Stimulated activated CD8-positive, alpha-beta memory T cell treated with anti-CD3 and anti-CD28 coated beads, Interleukin-15, amount 100 ng/mL, for 4 hours (primary cell): ENCODE results near the gene YOD1.
A peak's percentile ranks its signal among the peaks of the same experiment; 100 is the strongest.

Source experiments
- DNase-seq, 2 donors: peaks; one replicate each; pipeline ENCODE4 v3.0.0-alpha.2; 2020; ENCODE audit warnings: low read depth in 2 of 2

YOD1 gene

DNA sequence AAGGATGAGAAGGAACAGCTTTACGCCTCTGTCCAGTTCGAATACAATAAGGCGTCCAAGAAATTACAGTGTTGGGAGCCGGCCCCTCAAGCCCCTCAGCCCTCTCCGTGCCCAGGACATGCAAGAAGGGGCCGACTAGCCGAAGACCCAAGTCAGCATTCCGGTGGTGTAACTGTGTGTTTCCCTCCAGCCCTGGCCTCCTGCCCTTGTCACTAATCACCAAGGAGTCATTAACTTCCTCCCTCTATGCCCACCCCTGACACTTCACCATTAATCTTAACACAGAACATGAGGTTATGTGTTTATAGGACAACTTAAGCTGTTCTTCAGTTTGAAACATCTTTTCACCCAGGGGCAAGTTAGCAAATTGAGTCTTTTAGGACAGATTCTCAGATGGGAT lies 21.2 kb upstream of the YOD1 start:
- no peak for DNase-seq

- no peak for DNase-seq
These were observed 20.4 kb upstream of the YOD1 start for GRCh38 chr1:207071426-207071825.

- DNase-seq, result no peak
These were observed 19.8 kb upstream of the YOD1 start for GRCh38 chr1:207070811-207071210.

GRCh38 chr1:207069858-207070506 lies 19.0 kb upstream of the YOD1 start:
- no peak for DNase-seq

DNA sequence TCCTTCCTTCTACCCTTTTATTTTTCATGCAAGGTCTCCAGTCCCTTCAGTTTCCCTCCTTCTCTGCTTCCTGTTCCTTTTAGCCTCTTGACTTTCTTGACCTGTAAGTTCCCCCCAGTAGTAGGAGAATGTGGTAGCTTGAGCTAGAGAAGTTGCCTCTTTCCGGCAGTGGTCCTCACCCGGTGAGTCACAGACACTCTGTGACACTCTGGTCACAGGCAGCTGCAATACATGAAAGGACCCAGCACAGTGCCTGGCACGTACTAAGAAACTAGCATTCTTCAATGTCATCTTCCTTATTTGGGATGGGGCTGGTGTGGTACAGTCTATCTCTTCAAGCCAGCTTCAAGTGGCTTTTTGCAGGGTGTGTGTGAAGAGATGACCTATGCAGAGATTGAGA lies 18.1 kb upstream of the YOD1 start:
- no peak for DNase-seq

DNA sequence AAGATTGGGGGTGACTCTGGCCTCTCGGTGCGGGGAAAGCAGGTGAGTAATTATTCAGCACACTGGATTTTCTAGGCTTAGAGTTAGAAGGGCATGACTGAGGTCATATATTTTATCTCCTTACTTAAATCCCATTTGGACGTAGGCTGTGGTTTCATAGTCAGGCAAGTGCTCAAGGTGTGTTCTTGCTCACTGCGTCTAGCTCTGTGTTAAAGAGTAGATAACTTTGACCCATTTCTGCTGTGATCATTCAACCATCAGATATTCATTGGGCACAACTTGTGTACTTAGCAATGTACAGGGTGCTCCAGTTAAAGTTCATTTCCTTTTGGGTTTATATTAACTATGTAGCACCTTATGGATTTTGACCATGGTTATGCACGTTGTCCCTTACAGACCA lies 16.7 kb upstream of the YOD1 start:
- DNase-seq, result no peak

DNA sequence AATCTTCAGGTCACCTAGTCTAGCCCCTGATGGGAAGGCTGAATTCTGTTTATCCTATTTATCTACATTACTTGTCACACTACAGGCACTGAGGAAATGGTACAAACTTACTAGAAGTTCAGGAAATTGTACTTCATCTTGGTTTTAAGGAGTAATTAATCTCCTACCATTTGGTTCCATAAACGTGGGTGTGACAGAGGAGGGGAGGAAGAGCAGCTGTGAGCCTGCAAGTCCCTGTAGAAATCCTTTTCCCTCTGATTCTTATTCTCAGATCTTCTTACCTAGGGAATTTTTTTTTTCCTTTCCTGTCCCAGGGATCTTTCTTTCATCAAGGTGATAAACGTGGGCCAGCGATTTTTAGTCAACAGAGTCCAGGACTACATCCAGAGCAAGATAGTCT lies 16.2 kb upstream of the YOD1 start:
- no peak for DNase-seq

GRCh38 chr1:207064561-207064960 lies 13.6 kb upstream of the YOD1 start:
- no peak for DNase-seq

DNA sequence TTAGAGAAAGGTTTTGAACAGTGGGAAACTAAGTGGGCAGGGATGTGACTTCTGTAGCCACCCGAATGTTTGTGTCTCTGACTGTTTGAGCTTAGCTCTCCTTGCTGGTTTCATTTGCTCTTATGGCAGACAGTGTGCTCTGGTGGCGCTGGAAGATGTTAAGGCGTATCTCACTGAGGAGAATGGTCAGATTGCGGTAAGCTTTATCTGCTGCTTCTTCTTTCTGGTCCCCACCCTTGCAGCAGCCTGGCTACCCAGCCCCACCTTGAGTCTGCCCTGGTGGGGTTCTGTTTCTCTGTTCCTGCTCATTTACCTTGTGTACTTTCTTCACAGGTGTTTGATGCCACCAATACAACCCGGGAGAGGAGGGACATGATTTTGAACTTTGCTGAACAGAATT lies 12.0 kb upstream of the YOD1 start:
- DNase-seq, result no peak

GRCh38 chr1:207062058-207062457 lies 11.1 kb upstream of the YOD1 start:
- DNase-seq, result no peak

DNA sequence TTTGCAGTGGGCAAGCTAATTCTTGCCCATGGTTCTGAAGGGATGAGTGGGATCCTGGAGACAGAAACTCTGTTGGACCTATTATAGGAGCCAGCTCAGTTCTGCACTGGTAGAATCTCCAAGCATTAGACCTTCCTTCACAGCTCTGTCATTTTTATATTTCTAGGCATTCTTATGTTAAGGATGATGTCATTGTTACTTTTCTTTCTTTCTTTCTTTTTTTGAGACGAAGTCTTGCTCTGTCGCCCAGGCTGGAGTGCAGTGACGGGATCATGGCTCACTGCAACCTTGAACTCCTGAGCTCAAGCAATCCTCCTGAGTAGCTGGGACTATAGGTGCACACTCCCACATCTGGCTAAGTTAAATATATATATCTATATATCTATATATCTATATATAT lies 9.6 kb upstream of the YOD1 start:
- DNase-seq, result no peak

- DNase-seq, result no peak
These were observed 8.9 kb upstream of the YOD1 start for GRCh38 chr1:207059881-207060280.

- DNase-seq, result no peak
These were observed 8.2 kb upstream of the YOD1 start for GRCh38 chr1:207058878-207059867.

DNA sequence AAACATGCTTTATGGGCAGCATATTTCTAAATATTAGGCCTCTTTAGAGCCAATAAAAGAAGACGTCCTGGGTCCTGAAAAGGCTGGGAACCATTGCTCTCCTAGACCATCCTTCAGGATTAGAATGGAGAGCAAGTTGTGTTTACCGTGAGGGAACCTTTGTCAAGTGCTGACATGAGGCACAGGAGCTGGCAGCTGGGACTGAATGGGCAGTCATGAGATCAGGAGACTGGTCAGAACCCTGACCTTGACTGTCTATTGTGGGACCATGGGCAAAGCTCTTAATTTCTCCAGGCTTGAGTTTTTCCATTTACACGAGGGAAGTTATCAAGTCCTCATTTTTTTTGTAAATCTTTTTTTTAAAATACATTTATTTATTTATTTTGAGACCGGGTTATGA lies 7.2 kb upstream of the YOD1 start:
- no peak for DNase-seq

DNA sequence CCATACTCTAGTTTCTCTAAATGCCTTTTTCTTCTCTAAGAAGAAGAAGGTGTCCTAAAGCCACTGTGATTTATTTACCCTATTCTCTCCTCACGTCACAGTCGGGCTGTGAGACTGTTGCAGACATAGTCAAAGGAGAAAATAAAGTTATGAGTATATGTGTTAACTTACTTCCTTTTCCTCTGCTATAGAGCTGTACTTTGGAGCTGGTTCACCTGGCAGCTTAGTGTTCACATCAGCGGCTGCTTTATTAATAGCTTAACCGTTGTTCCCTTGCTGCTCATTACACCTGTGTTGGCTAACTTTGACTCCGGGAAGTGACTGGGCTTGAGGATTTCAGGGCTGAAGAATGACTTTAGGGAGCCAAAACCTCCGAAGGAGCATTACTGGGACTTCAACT lies 5.7 kb upstream of the YOD1 start:
- DNase-seq, result no peak

- no peak for DNase-seq
These were observed 4.5 kb upstream of the YOD1 start for GRCh38 chr1:207055386-207056001.

GRCh38 chr1:207054491-207054890 lies 3.5 kb upstream of the YOD1 start:
- no peak for DNase-seq

DNA sequence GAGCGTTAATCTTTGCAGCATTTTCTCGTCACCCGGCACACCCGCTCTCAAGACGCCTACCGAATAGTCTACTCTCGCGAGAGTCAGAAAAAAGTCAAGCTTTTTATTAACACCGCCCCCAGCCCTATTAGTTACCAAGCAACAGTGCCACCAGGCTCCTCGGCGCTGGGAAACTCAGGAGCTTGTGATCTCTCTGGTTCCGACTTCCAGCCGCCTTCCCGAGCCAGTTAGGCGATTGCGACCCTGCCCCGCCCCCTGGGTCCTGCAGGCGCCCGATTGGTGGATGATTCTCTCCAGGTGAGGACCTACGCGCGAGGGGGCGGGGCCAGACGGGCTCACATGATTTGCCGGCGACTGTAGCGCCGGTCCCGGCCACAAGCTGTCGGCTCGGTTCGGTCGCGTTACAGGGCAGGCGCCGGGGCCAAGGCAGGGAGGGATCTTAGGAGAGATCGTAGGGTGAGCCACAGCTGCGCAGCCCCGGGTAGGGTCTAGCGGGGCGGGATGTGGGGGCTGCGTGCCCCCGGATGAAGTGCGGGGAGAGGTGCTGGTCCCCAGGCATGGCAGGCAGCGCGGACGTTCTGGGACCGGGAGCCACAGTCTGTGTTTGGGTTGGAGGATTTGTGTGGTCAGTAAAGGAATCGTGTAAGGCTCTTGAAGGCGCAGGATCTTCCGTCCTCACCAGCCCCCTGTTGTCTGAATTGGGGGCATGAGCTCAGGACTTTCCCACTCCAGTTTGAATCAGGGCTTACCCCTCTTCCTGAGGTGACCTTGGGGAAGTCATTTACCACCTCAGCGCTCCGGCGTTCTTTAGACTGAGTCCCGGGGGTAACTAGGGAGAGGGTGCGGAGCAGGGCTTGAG lies 2.1 kb upstream of the YOD1 start, which contains the start of gene PFKFB2:
PFKFB2 (plus strand) TSS at position 365 of the 859 bp plus-strand sequence. CDS start 1,443 bp downstream, outside the sequence.
- peak; percentile 83 to 89 for DNase-seq

DNA sequence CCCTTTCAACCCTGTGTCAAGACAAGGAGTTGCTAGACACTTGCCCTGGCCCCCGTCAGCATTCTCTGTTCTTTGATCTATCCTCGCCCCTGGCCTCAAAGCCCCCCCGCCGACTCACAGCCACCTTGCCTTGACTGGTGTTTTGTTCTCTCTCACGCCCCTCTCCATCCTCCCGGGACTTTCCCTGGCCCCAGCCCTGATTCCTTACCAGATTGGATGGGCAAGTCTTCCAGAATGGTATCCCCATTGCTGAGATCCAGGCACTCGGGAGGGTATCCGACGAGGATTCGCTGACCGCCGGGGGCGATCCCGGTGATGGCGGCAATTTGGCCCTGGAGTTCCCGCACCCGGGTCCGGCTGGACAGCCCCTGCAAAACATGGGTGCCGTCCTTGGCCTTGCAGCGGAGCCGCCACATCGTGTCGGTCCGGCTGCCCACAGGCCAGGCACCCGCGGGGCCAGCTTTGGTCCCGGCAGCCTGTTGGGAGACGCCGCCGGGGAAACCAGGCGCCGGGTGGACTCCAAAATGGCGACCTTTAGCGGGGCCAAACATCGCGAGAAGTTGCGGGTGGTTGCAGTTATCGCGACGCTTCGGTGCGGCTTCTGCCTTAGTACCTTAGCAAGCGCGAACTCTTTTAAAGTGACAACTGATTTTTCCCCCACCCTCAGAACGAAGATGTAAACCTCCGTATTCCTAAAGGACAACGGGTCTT lies 373 bp downstream of the YOD1 start:
- peak; percentile 74 to 77 for DNase-seq

- peak in 1 of 2 donors; percentile 36 for DNase-seq
These were observed 1.0 kb downstream of the YOD1 start for GRCh38 chr1:207049974-207050391.

- DNase-seq, result no peak
These were observed 1.5 kb downstream of the YOD1 start for GRCh38 chr1:207049514-207049913.
